Fibroblast of lung (primary cell): ENCODE measurements around the gene KLC1.

Experiments
- EZH2 ChIP-seq: IDR thresholded peaks from 2 replicates; pipeline ENCODE4 v1.5.1; 2012; ENCODE audit warnings: low read length, control low read depth, mild to moderate bottlenecking; ENCODE audit errors: missing control alignments
- TF ChIP-seq, protein P1 (sequence below), 2 donors: IDR thresholded peaks in 1 of 2; conservative IDR thresholded peaks in 1 of 2; 1 replicate in 1 of 2; 2 replicates in 1 of 2; pipeline ENCODE4 v1.5.1; 2011 to 2012; ENCODE audit warnings: low read length in 2 of 2, control low read depth in 1 of 2, inconsistent platforms in 1 of 2, low read depth in 1 of 2, mild to moderate bottlenecking in 1 of 2

- TF ChIP-seq, protein P1, sequence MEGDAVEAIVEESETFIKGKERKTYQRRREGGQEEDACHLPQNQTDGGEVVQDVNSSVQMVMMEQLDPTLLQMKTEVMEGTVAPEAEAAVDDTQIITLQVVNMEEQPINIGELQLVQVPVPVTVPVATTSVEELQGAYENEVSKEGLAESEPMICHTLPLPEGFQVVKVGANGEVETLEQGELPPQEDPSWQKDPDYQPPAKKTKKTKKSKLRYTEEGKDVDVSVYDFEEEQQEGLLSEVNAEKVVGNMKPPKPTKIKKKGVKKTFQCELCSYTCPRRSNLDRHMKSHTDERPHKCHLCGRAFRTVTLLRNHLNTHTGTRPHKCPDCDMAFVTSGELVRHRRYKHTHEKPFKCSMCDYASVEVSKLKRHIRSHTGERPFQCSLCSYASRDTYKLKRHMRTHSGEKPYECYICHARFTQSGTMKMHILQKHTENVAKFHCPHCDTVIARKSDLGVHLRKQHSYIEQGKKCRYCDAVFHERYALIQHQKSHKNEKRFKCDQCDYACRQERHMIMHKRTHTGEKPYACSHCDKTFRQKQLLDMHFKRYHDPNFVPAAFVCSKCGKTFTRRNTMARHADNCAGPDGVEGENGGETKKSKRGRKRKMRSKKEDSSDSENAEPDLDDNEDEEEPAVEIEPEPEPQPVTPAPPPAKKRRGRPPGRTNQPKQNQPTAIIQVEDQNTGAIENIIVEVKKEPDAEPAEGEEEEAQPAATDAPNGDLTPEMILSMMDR (conservative IDR thresholded peaks at IDR 0.05 in 1 of 2, IDR thresholded peaks at IDR 0.05 in 1 of 2; ENCODE audit: low read depth in 1 of 2, low read length in 2 of 2): no peak
- no peak for TF ChIP-seq EZH2
Measured at GRCh38 chr14:103654619-103655018, 25.6 kb downstream of the KLC1 start.
